ENCODE measurements around the gene BOC.

The BOC gene

DNA sequence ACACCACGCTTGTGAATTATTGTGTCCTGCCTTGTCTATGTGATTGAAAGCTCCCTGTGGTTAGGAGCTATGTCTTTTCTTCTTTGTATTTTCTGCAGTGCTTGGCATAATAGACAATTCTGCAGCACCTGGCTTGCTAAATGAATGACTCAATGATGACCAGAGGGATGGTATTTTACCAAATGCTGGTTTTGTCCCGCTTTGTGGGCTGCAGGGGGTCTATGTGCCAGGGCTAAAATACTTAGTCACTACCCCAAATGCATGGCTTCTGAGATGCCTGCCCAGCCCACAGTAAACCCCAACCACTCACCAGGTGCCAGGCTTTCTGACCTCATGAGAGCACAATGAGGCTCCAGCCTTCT is 50.9 kb downstream of the BOC start:
- TF ChIP-seq EGR1 (IDR thresholded peaks at IDR 0.05) = no peak

DNA sequence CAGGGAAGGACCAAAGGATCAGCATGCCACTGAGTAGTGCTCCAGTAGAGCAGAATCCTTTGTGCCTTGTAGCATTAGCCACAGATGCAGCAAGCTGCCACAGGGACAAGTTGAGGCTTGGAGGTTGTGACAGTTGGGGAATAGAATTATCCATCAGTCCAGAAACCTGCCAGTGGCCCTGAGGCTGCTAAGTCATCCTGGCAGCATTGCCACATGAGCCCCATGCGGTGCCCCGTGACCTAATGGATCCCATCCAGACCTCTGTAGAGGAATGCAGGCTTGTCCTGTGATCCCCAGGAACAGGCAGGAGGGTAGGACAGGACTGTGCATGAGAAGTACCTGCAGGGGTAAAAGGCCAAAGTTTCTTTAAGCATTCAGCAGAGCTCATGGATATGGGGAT is 51.7 kb downstream of the BOC start:
- TF ChIP-seq YY1 (IDR thresholded peaks at IDR 0.05; ENCODE audit: low read depth) (no peak), EGR1 (IDR thresholded peaks at IDR 0.05) (no peak)

DNA sequence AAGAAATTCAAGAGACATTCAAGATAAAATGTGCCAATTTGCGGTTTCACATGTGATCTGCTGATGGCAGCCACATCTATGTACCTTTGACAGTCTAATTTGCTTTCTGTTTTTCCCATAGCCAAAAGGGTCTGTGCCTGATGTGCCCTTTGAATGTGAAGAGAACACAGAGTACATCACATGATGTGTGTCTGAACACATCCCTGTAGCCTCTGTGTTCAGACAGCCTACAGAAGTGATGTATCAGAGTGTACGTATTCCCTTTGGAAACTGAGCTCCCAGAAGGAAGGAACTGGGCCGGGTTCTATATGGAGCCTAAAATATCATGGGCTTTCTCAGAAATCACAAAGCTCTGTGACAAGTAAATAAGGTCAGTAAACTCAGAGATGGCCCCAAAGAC is 52.4 kb downstream of the BOC start:
- TF ChIP-seq EP300 (IDR thresholded peaks at IDR 0.05; ENCODE audit: borderline replicate concordance) (no peak), CREB1 (IDR thresholded peaks at IDR 0.05; ENCODE audit: low read depth) (no peak), TCF12 (IDR thresholded peaks at IDR 0.05; ENCODE audit: low read depth) (no peak), EGR1 (IDR thresholded peaks at IDR 0.05) (no peak), CEBPB (IDR thresholded peaks at IDR 0.05) (no peak), RAD21 (IDR thresholded peaks at IDR 0.05; ENCODE audit: low read depth) (no peak), FOXM1 (IDR thresholded peaks at IDR 0.05; ENCODE audit: borderline replicate concordance, low read depth) (no peak), NFIC (IDR thresholded peaks at IDR 0.05) (no peak), ZBTB7A (IDR thresholded peaks at IDR 0.05; ENCODE audit: low read depth) (no peak), YY1 (IDR thresholded peaks at IDR 0.05; ENCODE audit: low read depth) (no peak), TAF1 (IDR thresholded peaks at IDR 0.05; ENCODE audit: low read depth) (no peak), TEAD4 (IDR thresholded peaks at IDR 0.05) (no peak)
- TF ChIP-seq, protein P1, sequence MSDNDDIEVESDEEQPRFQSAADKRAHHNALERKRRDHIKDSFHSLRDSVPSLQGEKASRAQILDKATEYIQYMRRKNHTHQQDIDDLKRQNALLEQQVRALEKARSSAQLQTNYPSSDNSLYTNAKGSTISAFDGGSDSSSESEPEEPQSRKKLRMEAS (IDR thresholded peaks at IDR 0.05) = no peak
- TF ChIP-seq, protein P2, sequence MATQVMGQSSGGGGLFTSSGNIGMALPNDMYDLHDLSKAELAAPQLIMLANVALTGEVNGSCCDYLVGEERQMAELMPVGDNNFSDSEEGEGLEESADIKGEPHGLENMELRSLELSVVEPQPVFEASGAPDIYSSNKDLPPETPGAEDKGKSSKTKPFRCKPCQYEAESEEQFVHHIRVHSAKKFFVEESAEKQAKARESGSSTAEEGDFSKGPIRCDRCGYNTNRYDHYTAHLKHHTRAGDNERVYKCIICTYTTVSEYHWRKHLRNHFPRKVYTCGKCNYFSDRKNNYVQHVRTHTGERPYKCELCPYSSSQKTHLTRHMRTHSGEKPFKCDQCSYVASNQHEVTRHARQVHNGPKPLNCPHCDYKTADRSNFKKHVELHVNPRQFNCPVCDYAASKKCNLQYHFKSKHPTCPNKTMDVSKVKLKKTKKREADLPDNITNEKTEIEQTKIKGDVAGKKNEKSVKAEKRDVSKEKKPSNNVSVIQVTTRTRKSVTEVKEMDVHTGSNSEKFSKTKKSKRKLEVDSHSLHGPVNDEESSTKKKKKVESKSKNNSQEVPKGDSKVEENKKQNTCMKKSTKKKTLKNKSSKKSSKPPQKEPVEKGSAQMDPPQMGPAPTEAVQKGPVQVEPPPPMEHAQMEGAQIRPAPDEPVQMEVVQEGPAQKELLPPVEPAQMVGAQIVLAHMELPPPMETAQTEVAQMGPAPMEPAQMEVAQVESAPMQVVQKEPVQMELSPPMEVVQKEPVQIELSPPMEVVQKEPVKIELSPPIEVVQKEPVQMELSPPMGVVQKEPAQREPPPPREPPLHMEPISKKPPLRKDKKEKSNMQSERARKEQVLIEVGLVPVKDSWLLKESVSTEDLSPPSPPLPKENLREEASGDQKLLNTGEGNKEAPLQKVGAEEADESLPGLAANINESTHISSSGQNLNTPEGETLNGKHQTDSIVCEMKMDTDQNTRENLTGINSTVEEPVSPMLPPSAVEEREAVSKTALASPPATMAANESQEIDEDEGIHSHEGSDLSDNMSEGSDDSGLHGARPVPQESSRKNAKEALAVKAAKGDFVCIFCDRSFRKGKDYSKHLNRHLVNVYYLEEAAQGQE (IDR thresholded peaks at IDR 0.05; ENCODE audit: low read depth) = no peak
- TF ChIP-seq, protein P3, sequence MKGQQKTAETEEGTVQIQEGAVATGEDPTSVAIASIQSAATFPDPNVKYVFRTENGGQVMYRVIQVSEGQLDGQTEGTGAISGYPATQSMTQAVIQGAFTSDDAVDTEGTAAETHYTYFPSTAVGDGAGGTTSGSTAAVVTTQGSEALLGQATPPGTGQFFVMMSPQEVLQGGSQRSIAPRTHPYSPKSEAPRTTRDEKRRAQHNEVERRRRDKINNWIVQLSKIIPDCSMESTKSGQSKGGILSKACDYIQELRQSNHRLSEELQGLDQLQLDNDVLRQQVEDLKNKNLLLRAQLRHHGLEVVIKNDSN (IDR thresholded peaks at IDR 0.05) = no peak

DNA sequence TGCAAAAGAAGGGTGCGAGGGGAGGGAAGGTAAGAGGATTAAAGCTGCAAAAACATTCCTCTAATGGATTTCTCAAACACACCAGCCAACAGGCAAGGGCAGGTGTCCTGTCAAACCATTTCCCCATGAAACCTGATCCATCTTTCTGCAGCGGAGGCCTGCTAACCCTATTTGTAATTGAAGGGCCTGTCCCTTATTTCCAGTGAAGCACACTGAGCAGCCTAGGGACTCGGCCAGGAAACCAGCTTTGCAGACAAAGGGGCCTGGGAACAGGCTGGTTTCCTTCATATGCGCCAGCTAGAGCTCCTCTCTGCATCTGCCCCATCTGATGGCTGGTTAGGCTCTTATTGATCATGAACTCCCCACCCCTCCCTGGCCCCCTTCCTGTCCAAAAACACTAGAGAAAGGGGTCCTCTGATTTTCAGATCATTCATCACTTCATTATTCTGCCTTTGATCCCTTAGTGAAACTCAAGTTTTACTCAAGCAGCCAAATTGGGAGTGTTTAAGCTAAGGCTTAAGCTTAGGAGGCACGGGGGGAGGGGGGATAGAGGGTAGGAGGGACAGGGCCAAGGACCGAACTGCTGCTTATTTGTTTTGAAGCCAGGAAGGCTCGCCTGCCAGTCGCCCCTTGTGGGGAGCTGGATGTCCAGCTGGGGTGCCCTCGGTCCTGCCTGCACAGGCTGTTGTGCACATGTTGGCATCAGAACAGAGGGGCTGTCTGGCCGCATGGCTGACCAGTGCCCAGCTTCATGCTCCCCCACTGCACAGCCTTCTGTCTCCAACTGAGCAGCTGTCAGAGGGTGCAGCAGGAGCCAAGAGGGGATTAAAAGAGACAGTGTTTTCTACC is 53.1 kb downstream of the BOC start:
- TF ChIP-seq, protein P2 (IDR thresholded peaks at IDR 0.05; ENCODE audit: low read depth) = no peak
- TF ChIP-seq NFIC (IDR thresholded peaks at IDR 0.05) = peak; percentile 66
- 0 out of 2 replicates have a peak, but pooled peaks have one; percentile 46 for TF ChIP-seq EP300 (IDR thresholded peaks at IDR 0.05; ENCODE audit: borderline replicate concordance)
- no peak for TF ChIP-seq CEBPB (IDR thresholded peaks at IDR 0.05)
- no peak for TF ChIP-seq TAF1 (IDR thresholded peaks at IDR 0.05; ENCODE audit: low read depth)
- TF ChIP-seq, protein P1 (IDR thresholded peaks at IDR 0.05) = 0 out of 2 replicates have a peak, but pooled peaks have one; percentile 1
- TF ChIP-seq TCF12 (IDR thresholded peaks at IDR 0.05; ENCODE audit: low read depth) = peak; percentile 44; the same call in 1 of the 2 replicates
- TF ChIP-seq TEAD4 (IDR thresholded peaks at IDR 0.05) = 0 out of 2 replicates have a peak, but pooled peaks have one; percentile 10

DNA sequence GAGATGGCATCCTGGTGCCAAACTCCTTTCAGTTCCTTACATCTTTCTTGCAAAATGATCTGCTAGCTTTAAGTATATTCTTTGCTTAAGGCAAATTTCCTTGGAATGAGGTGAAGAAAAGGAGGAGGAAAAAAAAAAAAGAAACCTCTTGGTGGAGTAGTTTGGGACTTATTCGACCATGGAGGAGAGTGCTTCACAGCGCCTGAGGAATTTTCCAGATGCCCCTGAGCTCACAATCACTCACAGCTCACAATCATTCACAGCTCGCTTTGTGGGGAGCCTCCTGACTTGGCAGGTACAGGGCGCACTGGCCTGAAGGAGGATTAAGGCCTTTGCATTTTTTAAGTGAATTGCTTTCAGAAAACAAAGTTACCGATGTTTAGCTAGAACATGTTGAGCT is 53.9 kb downstream of the BOC start:
- no peak for TF ChIP-seq TAF1 (IDR thresholded peaks at IDR 0.05; ENCODE audit: low read depth)
- TF ChIP-seq YY1 (IDR thresholded peaks at IDR 0.05; ENCODE audit: low read depth) = no peak
- TF ChIP-seq EP300 (IDR thresholded peaks at IDR 0.05; ENCODE audit: borderline replicate concordance) = peak; percentile 22; the same call in 1 of the 2 replicates
- TF ChIP-seq ZBTB7A (IDR thresholded peaks at IDR 0.05; ENCODE audit: low read depth) = no peak
- TF ChIP-seq, protein P3 (IDR thresholded peaks at IDR 0.05) = no peak
- TF ChIP-seq, protein P2 (IDR thresholded peaks at IDR 0.05; ENCODE audit: low read depth) = no peak
- peak; percentile 44 for TF ChIP-seq TEAD4 (IDR thresholded peaks at IDR 0.05)
- TF ChIP-seq CREB1 (IDR thresholded peaks at IDR 0.05; ENCODE audit: low read depth) = no peak
- TF ChIP-seq RAD21 (IDR thresholded peaks at IDR 0.05; ENCODE audit: low read depth) = no peak
- no peak for TF ChIP-seq EGR1 (IDR thresholded peaks at IDR 0.05)
- peak; percentile 24; the same call in 1 of the 2 replicates for TF ChIP-seq NFIC (IDR thresholded peaks at IDR 0.05)
- TF ChIP-seq, protein P1 (IDR thresholded peaks at IDR 0.05) = no peak
- TF ChIP-seq FOXM1 (IDR thresholded peaks at IDR 0.05; ENCODE audit: borderline replicate concordance, low read depth) = no peak; the same call in 1 of the 2 replicates
- no peak for TF ChIP-seq CEBPB (IDR thresholded peaks at IDR 0.05)
- no peak for TF ChIP-seq TCF12 (IDR thresholded peaks at IDR 0.05; ENCODE audit: low read depth)
